GM12878 (cell line): ENCODE data around the gene CLIC3. TPM values are rescaled to one million over a fixed set of nuclear protein-coding genes. Genes with fewer than 3 reads are reported as not detected.

ENCODE experiments used
- ATAC-seq: fragments of 200-7000 bp; cut with Tn5 transposase; 3 replicates; pipeline ENCODE4 v1.9.1; 2020; ENCODE audit warnings: mild to moderate bottlenecking, moderate library complexity
- BruUV-seq: library from RNA; stranded (reverse); fragments of 400-500 nt; replicated peaks from 2 replicates; lab custom pipeline; 2021; lab: Mats Ljungman, UMichigan
- CTCF ChIA-PET: fragments of 300-600 bp; sonication (Branson Sonifier 250); formaldehyde crosslinking; extraction: SDS; loops from one replicate; lab custom pipeline; 2021; ENCODE audit warnings: inconsistent platforms; lab: Yijun Ruan, JAX
- POLR2A ChIA-PET: fragments of 350-600 bp; formaldehyde crosslinking; extraction: SDS; loops from one replicate; lab custom pipeline; 2021; ENCODE audit warnings: inconsistent platforms; lab: Charles Lee
- RAD21 ChIA-PET: fragments of 300-600 bp; sonication (Branson Sonifier 250); formaldehyde crosslinking; loops from one replicate; lab custom pipeline; 2023; ENCODE audit warnings: antibody characterized with exemption; ENCODE audit not compliant: unreplicated experiment; lab: Charles Lee
- SMC1A ChIA-PET: fragments of 300-600 bp; sonication (Branson Sonifier 250); formaldehyde crosslinking; loops from one replicate; lab custom pipeline; 2023; ENCODE audit not compliant: unreplicated experiment, uncharacterized antibody; lab: Charles Lee
- DNase-seq: peaks from one replicate; pipeline ENCODE4 v3.0.0-alpha.2; 2011; ENCODE audit warnings: low read depth, low spot score
- FAIRE-seq: peaks from 3 replicates; lab custom pipeline; 2011; peaks lifted over from hg19 to GRCh38; lab: Jason Lieb, UNC
- H2AFZ ChIP-seq: 2 replicates; pipeline ENCODE4 v1.6.0; 2011; ENCODE audit warnings: low read depth, low read length, control low read depth; ENCODE audit not compliant: control insufficient read depth
- H3K27ac ChIP-seq: 2 replicates; pipeline ENCODE4 v1.5.1; 2011; ENCODE audit warnings: control low read depth; ENCODE audit not compliant: control insufficient read depth, insufficient read depth
- H3K27me3 ChIP-seq, 2 experiments: replicated peaks in 1 of 2; 2 replicates each; pipeline versions ENCODE4 v1.6.0 to v1.6.1; 2011; ENCODE audit warnings: low read length in 1 of 2; ENCODE audit not compliant: control insufficient read depth in 2 of 2, insufficient read depth in 2 of 2
- H3K36me3 ChIP-seq, 2 experiments: 2 replicates each; pipeline ENCODE4 v1.5.1; 2011; ENCODE audit warnings: low read length in 1 of 2; ENCODE audit not compliant: control insufficient read depth in 2 of 2, insufficient read depth in 2 of 2
- H3K4me1 ChIP-seq: 2 replicates; pipeline ENCODE4 v1.6.1; 2011; ENCODE audit warnings: mild to moderate bottlenecking, low read length, moderate library complexity, mixed read lengths; ENCODE audit not compliant: control insufficient read depth, insufficient read depth
- H3K4me2 ChIP-seq: 2 replicates; pipeline ENCODE4 v1.6.0; 2011; ENCODE audit warnings: control low read depth; ENCODE audit not compliant: control insufficient read depth, insufficient read depth
- H3K4me3 ChIP-seq: fragments of 200-600 bp; sonication (generic); 2 replicates; pipeline ENCODE4 v1.5.1; 2016
- H3K79me2 ChIP-seq: 2 replicates; pipeline ENCODE4 v1.6.0; 2011; ENCODE audit warnings: low read length; ENCODE audit not compliant: control insufficient read depth, insufficient read depth
- H3K9ac ChIP-seq: 2 replicates; pipeline ENCODE4 v1.8.0; 2011; ENCODE audit warnings: low read length, control low read depth, mixed read lengths; ENCODE audit not compliant: control insufficient read depth, insufficient read depth
- H3K9me3 ChIP-seq: replicated peaks from 3 replicates; pipeline ENCODE4 v1.5.1; 2011; ENCODE audit warnings: mild to moderate bottlenecking, low read length; ENCODE audit not compliant: control insufficient read depth, insufficient read depth
- H4K20me1 ChIP-seq: 2 replicates; pipeline ENCODE4 v1.6.0; 2011; ENCODE audit not compliant: control insufficient read depth, insufficient read depth
- CHD4 ChIP-seq: fragments of 200-600 bp; sonication (generic); IDR thresholded peaks from 2 replicates; pipeline ENCODE4 v1.6.1; 2016; ENCODE audit warnings: mild to moderate bottlenecking
- CREM ChIP-seq: IDR thresholded peaks from 2 replicates; pipeline ENCODE4 v1.6.1; 2014; ENCODE audit warnings: antibody characterized with exemption, low read depth
- HDAC2 ChIP-seq: fragments of 200-600 bp; sonication (generic); IDR thresholded peaks from 2 replicates; pipeline ENCODE4 v1.6.1; 2017
- JUND ChIP-seq: IDR thresholded peaks from 2 replicates; pipeline ENCODE4 v1.6.1; 2012; ENCODE audit warnings: low read depth, mild to moderate bottlenecking, low read length, improper control_type of control experiment, moderate library complexity
- NBN ChIP-seq: fragments of 450-650 bp; IDR thresholded peaks from 2 replicates; pipeline ENCODE4 v1.6.1; 2016
- NFIC ChIP-seq: IDR thresholded peaks from 2 replicates; pipeline ENCODE4 v1.6.1; 2012; ENCODE audit warnings: low read depth, mild to moderate bottlenecking, inconsistent platforms, low read length, moderate library complexity
- NFYA ChIP-seq: IDR thresholded peaks from 2 replicates; pipeline ENCODE4 v1.6.1; 2011; ENCODE audit warnings: low read depth, mild to moderate bottlenecking, low read length, improper control_type of control experiment, borderline replicate concordance
- NR2C2 ChIP-seq: IDR thresholded peaks from 2 replicates; pipeline ENCODE4 v1.6.1; 2011; ENCODE audit warnings: borderline replicate concordance, low read depth; ENCODE audit not compliant: control insufficient read depth, insufficient read length
- RCOR1 ChIP-seq: conservative IDR thresholded peaks from 2 replicates; pipeline ENCODE4 v1.6.1; 2012; ENCODE audit warnings: low read depth, low read length, improper control_type of control experiment
- ZNF207 ChIP-seq: fragments of 450-650 bp; IDR thresholded peaks from 2 replicates; pipeline ENCODE4 v1.6.1; 2014; ENCODE audit warnings: antibody characterized with exemption, mild to moderate bottlenecking, borderline replicate concordance
- WGBS: methylation state at CpG from one replicate; pipeline ENCODE4 v1.1.6; 2016; ENCODE audit warnings: low lambda C conversion rate; ENCODE audit not compliant: insufficient replicate concordance, insufficient coverage; ENCODE audit errors: missing lambda C conversion rate; 5-methylcytosine and 5-hydroxymethylcytosine counted together
- in situ Hi-C: fragments of 300-500 bp; cut with MboI; formaldehyde crosslinking; loops from 9 replicates; pipeline ENCODE4 v1.14.3; 2018; ENCODE audit warnings: mixed read lengths
- intact Hi-C: fragments of 100-400 bp; cut with micrococcal nuclease; formaldehyde crosslinking; loops from one replicate; pipeline ENCODE4 v1.14.2; 2022; ENCODE audit not compliant: unreplicated experiment
- polyA plus RNA-seq, 11 experiments: library from polyadenylated mRNA; depleted of rRNA in 4 of 11; unstranded in 6 of 11; stranded (reverse) in 5 of 11; fragments of >200 nt; fragmentation: Nextera tagmentation in 4 of 11; fragmentation: Illumina TruSeq in 1 of 11; extraction: Ambion mirVana in 4 of 11; extraction: Trizol in 1 of 11; gene quantifications; 1 replicate in 1 of 11; 2 replicates in 10 of 11; pipeline versions ENCODE4 v1.2.1 to v1.2.3, GENCODE V29; 2011 to 2016; ENCODE audit warnings: inconsistent platforms in 2 of 11, missing spikeins in 2 of 11, low read depth in 1 of 11
- total RNA-seq, 4 experiments: library from RNA; depleted of rRNA in 3 of 4; stranded (reverse); fragments of >200 nt in 3 of 4; fragmentation: Illumina TruSeq in 1 of 4; extraction: Trizol in 1 of 4; gene quantifications; 2 replicates each; pipeline versions ENCODE4 v1.2.1 to v1.2.3, GENCODE V29; 2013 to 2021
- TF ChIP-seq, protein P1 (sequence below): IDR thresholded peaks from 2 replicates; pipeline ENCODE4 v1.6.1; 2011; ENCODE audit warnings: low read depth, mild to moderate bottlenecking, low read length, moderate library complexity, borderline replicate concordance; ENCODE audit errors: extremely low read depth
- TF ChIP-seq, protein P2 (sequence below): IDR thresholded peaks from 2 replicates; pipeline ENCODE4 v1.6.1; 2012; ENCODE audit warnings: low read length, inconsistent platforms
- TF ChIP-seq, protein P3 (sequence below): fragments of 450-650 bp; IDR thresholded peaks from 2 replicates; pipeline ENCODE4 v1.6.1; 2017; ENCODE audit warnings: mild to moderate bottlenecking, low read depth, inconsistent platforms; ENCODE audit not compliant: poor library complexity, severe bottlenecking
- TF ChIP-seq, protein P4 (sequence below): fragments of 150-350 bp; IDR thresholded peaks from 2 replicates; pipeline ENCODE4 v1.6.1; 2016; ENCODE audit warnings: low read depth, low read length
- TF ChIP-seq, protein P5 (sequence below): fragments of 150-350 bp; IDR thresholded peaks from 2 replicates; pipeline ENCODE4 v1.6.1; 2014; ENCODE audit warnings: mild to moderate bottlenecking, low read depth, low read length

Gene CLIC3
- total and polyA plus RNA-seq, 10 of the 15 experiments (the other 5 are each of a cell fraction or from before 2014, with no cell fraction given) = 0.31 TPM; not detected in 9

- Histone ChIP-seq H4K20me1 (no peaks in the 10 kb centered on the region), H2AFZ (no peak overlapping the region), H3K9me3 (no peaks in the 10 kb centered on the region; the same call in 2 of the 3 replicates), H3K4me1 (peaks cover 41% of the 10 kb centered on the region), H3K79me2 (no peaks in the 10 kb centered on the region; the same call in 1 of the 2 replicates), H3K9ac (no peak overlapping the region), H3K4me3 (no peak overlapping the region), H3K36me3 (no peaks in the 10 kb centered on the region), H3K27me3 (peaks cover 2 to 6% of the 10 kb centered on the region in 2 experiments; a peak in 3 of 4 replicates), H3K27ac (no peak overlapping the region), H3K4me2 (no peak overlapping the region)
- FAIRE-seq = no peak
- in situ Hi-C loops (no loop called here), intact Hi-C loops (no loop called here)
- ChIA-PET POLR2A (no interaction called here), RAD21 (interaction anchor here (0.5 to 1.4 kb wide), 2 partner anchors 47 to 694 kb away, joined by 3 to 5 read pairs; no protein-coding TSS in a partner anchor), SMC1A (no interaction called here), CTCF (interaction anchor here (0.6 to 2.1 kb wide), 5 partner anchors 34 to 115 kb away, joined by 3 to 9 read pairs (median 7); no protein-coding TSS in a partner anchor)
- DNase-seq = no peak
- no TSS peak for BruUV-seq
- ATAC-seq = no peak
- TF ChIP-seq, protein P1, sequence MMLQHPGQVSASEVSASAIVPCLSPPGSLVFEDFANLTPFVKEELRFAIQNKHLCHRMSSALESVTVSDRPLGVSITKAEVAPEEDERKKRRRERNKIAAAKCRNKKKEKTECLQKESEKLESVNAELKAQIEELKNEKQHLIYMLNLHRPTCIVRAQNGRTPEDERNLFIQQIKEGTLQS = no peak
- TF ChIP-seq HDAC2 (no peak), NBN (no peak), NFYA (no peak), NR2C2 (no peak), CHD4 (no peak), RCOR1 (no peak), JUND (no peak), CREM (no peak), NFIC (no peak), ZNF207 (no peak)
- TF ChIP-seq, protein P2, sequence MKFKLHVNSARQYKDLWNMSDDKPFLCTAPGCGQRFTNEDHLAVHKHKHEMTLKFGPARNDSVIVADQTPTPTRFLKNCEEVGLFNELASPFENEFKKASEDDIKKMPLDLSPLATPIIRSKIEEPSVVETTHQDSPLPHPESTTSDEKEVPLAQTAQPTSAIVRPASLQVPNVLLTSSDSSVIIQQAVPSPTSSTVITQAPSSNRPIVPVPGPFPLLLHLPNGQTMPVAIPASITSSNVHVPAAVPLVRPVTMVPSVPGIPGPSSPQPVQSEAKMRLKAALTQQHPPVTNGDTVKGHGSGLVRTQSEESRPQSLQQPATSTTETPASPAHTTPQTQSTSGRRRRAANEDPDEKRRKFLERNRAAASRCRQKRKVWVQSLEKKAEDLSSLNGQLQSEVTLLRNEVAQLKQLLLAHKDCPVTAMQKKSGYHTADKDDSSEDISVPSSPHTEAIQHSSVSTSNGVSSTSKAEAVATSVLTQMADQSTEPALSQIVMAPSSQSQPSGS = no peak
- TF ChIP-seq, protein P3, sequence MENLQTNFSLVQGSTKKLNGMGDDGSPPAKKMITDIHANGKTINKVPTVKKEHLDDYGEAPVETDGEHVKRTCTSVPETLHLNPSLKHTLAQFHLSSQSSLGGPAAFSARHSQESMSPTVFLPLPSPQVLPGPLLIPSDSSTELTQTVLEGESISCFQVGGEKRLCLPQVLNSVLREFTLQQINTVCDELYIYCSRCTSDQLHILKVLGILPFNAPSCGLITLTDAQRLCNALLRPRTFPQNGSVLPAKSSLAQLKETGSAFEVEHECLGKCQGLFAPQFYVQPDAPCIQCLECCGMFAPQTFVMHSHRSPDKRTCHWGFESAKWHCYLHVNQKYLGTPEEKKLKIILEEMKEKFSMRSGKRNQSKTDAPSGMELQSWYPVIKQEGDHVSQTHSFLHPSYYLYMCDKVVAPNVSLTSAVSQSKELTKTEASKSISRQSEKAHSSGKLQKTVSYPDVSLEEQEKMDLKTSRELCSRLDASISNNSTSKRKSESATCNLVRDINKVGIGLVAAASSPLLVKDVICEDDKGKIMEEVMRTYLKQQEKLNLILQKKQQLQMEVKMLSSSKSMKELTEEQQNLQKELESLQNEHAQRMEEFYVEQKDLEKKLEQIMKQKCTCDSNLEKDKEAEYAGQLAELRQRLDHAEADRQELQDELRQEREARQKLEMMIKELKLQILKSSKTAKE = no peak
- TF ChIP-seq, protein P4, sequence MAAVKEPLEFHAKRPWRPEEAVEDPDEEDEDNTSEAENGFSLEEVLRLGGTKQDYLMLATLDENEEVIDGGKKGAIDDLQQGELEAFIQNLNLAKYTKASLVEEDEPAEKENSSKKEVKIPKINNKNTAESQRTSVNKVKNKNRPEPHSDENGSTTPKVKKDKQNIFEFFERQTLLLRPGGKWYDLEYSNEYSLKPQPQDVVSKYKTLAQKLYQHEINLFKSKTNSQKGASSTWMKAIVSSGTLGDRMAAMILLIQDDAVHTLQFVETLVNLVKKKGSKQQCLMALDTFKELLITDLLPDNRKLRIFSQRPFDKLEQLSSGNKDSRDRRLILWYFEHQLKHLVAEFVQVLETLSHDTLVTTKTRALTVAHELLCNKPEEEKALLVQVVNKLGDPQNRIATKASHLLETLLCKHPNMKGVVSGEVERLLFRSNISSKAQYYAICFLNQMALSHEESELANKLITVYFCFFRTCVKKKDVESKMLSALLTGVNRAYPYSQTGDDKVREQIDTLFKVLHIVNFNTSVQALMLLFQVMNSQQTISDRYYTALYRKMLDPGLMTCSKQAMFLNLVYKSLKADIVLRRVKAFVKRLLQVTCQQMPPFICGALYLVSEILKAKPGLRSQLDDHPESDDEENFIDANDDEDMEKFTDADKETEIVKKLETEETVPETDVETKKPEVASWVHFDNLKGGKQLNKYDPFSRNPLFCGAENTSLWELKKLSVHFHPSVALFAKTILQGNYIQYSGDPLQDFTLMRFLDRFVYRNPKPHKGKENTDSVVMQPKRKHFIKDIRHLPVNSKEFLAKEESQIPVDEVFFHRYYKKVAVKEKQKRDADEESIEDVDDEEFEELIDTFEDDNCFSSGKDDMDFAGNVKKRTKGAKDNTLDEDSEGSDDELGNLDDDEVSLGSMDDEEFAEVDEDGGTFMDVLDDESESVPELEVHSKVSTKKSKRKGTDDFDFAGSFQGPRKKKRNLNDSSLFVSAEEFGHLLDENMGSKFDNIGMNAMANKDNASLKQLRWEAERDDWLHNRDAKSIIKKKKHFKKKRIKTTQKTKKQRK = no peak
- TF ChIP-seq, protein P5, sequence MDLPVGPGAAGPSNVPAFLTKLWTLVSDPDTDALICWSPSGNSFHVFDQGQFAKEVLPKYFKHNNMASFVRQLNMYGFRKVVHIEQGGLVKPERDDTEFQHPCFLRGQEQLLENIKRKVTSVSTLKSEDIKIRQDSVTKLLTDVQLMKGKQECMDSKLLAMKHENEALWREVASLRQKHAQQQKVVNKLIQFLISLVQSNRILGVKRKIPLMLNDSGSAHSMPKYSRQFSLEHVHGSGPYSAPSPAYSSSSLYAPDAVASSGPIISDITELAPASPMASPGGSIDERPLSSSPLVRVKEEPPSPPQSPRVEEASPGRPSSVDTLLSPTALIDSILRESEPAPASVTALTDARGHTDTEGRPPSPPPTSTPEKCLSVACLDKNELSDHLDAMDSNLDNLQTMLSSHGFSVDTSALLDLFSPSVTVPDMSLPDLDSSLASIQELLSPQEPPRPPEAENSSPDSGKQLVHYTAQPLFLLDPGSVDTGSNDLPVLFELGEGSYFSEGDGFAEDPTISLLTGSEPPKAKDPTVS = no peak
- 80% methylated on average over 12 of the region's 30 CpGs for WGBS
These were observed 1.0 kb downstream of the CLIC3 start for GRCh38 chr9:136995362-136995761.
